Left ventricle myocardium inferior (tissue), 1 donor: Measurements from ENCODE around the gene SSPN. TPM values are rescaled to one million over a fixed set of nuclear protein-coding genes. Genes with fewer than 3 reads are reported as not detected.

Experiments
- DNase-seq: peaks from one replicate; pipeline ENCODE4 v3.0.0-alpha.2; 2020
- H3K27ac ChIP-seq: fragments of 200-600 bp; replicated peaks from 2 replicates; pipeline ENCODE4 v1.8.0; 2021
- H3K27me3 ChIP-seq: fragments of 200-600 bp; 2 replicates; pipeline ENCODE4 v1.8.0; 2021; ENCODE audit warnings: low read depth
- H3K36me3 ChIP-seq: fragments of 200-600 bp; 2 replicates; pipeline ENCODE4 v1.8.0; 2021
- H3K4me1 ChIP-seq: fragments of 200-600 bp; 2 replicates; pipeline ENCODE4 v1.8.0; 2021
- H3K4me3 ChIP-seq: fragments of 200-600 bp; 2 replicates; pipeline ENCODE4 v1.8.0; 2021; ENCODE audit warnings: mild to moderate bottlenecking, moderate library complexity
- H3K9me3 ChIP-seq: fragments of 200-600 bp; replicated peaks from 2 replicates; pipeline ENCODE4 v1.8.0; 2021
- CTCF ChIP-seq: fragments of 200-600 bp; IDR thresholded peaks from 2 replicates; pipeline ENCODE4 v1.8.0; 2021; ENCODE audit warnings: antibody characterized with exemption, mild to moderate bottlenecking, borderline replicate concordance
- intact Hi-C: fragments of 100-400 bp; cut with micrococcal nuclease; formaldehyde crosslinking; loops from one replicate; pipeline ENCODE4 v1.11.0; 2022
- total RNA-seq: library from RNA; stranded (reverse); fragmentation: NEBNext Ultra II Directional; extraction: Animal tissue kit (Norgen Biotek cat#: 25700); gene quantifications from one replicate; pipeline ENCODE4 v1.2.1, GENCODE V29; 2021
- donor health status: DM: no; HTN: yes; CAD: no; lungs with severe emphysema.

Gene SSPN
- total RNA-seq, 1 donor from 2014 or later = 67.4 TPM

DNA sequence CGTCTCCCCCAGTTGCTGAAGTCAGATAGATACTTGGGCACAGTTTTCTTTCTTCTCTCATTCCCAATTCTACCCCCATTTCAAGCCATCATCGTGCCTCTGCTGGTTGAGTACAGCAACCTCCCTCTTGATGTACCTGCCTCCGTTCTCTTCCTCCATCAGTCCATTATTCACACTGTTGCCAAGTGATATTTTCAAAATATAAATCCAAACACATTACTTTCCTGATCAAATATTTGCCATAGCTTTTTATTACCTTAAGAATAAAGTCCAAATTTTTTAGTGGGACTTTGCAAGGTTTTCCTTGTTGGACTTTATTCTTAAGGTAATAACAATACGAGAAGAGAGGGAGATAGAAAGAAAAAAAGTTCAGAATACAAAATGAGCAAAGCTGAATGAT lies 18.6 kb upstream of the SSPN start:
- no peak for TF ChIP-seq CTCF
- no peaks in the 10 kb centered on the region for H3K27me3 ChIP-seq
- H3K9me3 ChIP-seq = no peaks in the 10 kb centered on the region
- no peak for DNase-seq
- no peaks in the 10 kb centered on the region for H3K4me1 ChIP-seq
- no peak overlapping the region for H3K27ac ChIP-seq
- no peak overlapping the region for H3K4me3 ChIP-seq
- H3K36me3 ChIP-seq = no peaks in the 10 kb centered on the region
- intact Hi-C loops = no loop called here

DNA sequence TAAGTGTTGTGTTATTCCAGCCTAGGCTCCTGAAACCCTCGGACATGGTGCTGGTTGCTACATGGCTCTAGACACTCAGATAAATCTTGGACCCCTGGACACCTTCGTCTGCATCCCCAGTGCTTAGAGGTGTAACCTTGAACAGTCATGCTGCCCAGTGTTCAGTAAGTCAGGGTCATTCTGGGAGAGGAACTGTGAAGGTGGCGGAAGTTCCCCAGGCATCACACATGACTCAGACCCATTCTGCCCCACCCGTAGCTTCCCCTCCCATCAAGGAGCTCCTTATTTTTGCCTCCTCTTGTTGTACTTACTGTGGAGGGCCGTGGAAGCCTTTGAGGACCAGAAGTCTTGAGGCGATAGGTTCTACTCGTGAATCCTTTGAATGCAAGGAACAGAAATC lies 18.1 kb upstream of the SSPN start:
- Histone ChIP-seq H3K27ac (no peak overlapping the region), H3K36me3 (no peaks in the 10 kb centered on the region), H3K9me3 (no peaks in the 10 kb centered on the region)

GRCh38 chr12:26179826-26180225 lies 15.5 kb upstream of the SSPN start:
- H3K36me3 ChIP-seq = no peaks in the 10 kb centered on the region
- intact Hi-C loops = no loop called here
- no peak for DNase-seq
- H3K27ac ChIP-seq = no peak overlapping the region
- H3K4me1 ChIP-seq = no peaks in the 10 kb centered on the region
- TF ChIP-seq CTCF = no peak
- no peaks in the 10 kb centered on the region for H3K27me3 ChIP-seq
- H3K9me3 ChIP-seq = no peaks in the 10 kb centered on the region
- no peak overlapping the region for H3K4me3 ChIP-seq

More for the DNA sequence above, 18.1 kb upstream of the SSPN start:
- no peak for DNase-seq
- TF ChIP-seq CTCF = no peak
- intact Hi-C loops = no loop called here
- H3K4me1 ChIP-seq = no peaks in the 10 kb centered on the region
- H3K4me3 ChIP-seq = no peak overlapping the region
- H3K27me3 ChIP-seq = no peaks in the 10 kb centered on the region

DNA sequence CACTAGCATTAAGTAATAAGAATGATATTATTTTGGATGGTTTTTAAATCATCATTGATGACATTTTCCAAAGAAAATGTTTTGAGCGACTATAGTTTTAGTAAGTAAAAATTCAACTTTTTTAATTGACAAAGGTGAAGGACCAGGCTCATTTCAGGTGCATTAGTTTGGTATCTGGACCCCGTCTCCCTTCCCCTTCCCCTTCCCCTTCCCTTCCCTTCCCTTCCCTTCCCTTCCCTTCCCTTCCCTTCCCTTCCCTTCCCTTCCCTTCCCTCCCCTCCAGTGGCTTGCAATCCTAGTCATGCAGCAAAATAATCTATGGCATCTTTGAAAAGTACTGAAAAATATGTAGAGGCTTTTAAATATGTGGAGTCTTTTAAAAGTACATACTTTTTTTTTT lies 13.0 kb upstream of the SSPN start:
- DNase-seq = no peak
- intact Hi-C loops = no loop called here
- H3K27ac ChIP-seq = no peak overlapping the region

DNA sequence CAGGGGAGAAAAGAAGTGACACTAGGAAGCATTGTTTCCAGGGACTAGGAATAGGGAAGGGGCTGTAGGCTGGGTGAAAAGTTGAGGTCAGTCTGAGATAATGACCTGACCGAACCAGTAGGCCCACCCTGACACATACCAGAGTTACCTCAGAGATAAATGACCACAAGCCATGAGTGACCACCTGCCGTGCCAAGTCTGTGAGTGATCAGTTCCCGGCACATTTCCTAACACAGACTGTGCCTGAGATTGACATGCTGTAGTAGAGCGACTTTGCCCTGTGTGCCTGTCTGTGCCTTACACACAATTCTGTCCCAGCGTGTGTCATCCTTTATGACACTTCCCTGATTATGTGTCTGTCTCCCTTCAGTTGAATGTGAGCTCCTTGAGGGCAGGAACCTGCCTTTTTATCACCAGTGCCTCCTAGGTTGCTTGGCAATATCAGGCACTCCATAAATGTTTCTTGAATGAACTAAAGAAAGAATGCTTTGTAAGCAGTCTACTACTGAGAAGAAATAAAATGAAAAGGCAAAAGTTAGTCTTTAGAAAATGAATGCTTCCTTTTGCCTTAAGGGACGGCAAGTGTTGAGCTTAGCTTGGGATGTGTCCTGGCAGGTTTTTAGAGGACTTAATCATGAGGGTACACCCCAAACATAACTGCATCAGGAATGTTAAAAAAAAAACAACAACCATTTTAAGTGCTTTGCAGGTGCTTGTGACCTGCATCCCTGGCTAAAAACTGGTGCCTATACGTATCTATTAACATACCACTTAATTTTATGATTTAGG lies 9.6 kb upstream of the SSPN start:
- H3K9me3 ChIP-seq = no peaks in the 10 kb centered on the region
- DNase-seq = no peak
- no peaks in the 10 kb centered on the region for H3K36me3 ChIP-seq
- no peaks in the 10 kb centered on the region for H3K27me3 ChIP-seq
- no peak overlapping the region for H3K27ac ChIP-seq
- H3K4me3 ChIP-seq = no peak overlapping the region
- intact Hi-C loops = no loop called here
- no peaks in the 10 kb centered on the region for H3K4me1 ChIP-seq
- TF ChIP-seq CTCF = no peak

More for the DNA sequence above, 13.0 kb upstream of the SSPN start:
- H3K36me3 ChIP-seq = no peaks in the 10 kb centered on the region
- no peaks in the 10 kb centered on the region for H3K9me3 ChIP-seq
- H3K27me3 ChIP-seq = no peaks in the 10 kb centered on the region
- H3K4me1 ChIP-seq = no peaks in the 10 kb centered on the region
- TF ChIP-seq CTCF = no peak
- H3K4me3 ChIP-seq = no peak overlapping the region
